Activated CD4-positive, alpha-beta T cell treated with anti-CD3 and anti-CD28 coated beads for 48 hours (primary cell): Measurements from ENCODE around the gene BNC2.

Experiments
- DNase-seq: peaks from one replicate; pipeline ENCODE4 v3.0.0-alpha.2; 2020

Gene BNC2

DNA sequence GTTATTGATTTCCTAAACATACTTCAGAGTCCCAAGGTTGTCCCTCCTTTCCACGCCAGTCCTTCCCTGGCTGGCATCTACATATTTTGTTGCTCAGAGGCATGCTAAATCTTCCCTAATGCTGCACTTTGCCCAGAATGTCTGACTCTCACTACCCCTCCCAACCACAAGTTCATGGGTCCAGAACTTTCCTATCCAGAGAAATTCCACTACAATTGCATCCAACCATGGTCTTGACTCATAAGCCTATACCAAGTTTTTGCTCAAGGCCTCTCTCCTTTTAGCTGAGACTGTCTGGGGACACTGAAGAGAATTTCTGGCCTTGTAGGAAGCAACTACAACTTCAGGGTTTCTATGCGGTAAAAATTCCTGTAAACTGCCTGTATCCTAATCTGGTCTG, 206.3 kb downstream of the BNC2 start:
- DNase-seq, result no peak

DNA sequence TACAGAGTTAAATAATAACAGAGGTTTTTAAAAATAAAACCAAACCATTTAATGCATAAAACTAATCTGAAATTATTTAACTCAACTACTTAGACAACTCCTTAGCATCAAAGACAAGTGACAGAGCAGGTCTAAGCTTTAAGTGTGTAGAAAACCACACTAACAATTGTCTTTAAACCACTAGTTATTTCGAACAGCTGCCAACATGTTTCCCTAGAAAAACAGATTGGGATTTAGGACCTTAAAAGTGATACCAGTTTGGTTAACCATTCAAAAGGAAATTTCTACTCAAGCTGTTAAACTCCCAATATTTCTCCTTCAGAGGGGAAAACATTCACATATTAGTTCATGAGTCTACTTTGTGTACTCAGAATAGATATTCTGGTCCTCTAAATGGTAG, 208.7 kb downstream of the BNC2 start:
- no peak for DNase-seq

DNA sequence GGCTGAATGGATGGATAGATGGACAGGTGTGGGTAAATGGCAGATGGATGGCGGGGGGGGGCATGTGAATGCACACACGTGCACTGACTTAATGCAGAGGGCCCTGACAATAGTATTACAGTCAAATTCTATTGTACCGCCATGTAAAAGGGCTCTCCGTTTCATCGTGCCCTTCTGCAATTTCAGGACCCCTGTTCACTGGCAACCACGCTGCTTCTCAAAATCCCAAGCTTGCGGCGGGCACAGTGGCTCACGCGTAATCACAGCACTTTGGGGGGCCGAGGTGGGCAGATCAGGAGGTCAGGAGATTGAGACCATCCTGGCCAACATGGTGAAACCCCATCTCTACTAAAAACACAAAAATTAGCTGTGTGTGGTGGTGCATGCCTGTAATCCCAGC, 211.4 kb downstream of the BNC2 start:
- no peak for DNase-seq

DNA sequence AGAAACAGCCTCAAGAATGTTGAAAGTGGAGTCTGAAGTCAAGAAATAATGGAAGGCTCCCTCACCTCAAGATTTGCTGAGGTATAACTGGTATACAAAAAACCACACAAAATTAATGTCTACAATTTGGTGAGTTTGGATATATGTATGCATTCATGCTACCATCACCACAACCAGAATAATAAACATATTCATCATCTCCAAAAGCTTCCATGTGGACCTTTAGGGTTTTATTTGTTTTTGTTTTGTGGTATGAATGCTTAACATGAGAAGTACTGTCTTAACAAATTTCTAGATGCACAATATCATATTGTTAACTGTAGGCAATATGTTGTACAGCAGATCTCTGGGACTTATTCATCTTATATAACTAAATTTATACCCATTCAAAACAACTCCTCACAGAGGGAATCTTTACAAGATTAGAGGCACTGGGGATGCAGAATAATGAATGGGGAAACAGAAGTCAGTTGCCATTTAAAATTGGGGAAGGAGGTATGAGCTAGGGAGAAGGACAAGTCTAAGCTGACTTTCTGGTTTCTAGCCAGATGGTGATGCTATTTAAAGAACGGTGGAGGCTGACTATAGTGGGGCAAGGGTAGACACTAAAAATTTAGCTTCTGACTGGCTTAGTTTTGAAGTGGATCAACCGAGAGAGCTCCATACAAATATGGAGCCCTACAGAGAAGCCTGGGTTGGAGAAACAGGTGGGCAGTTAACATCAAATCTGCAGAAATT, 213.9 kb downstream of the BNC2 start:
- no peak for DNase-seq

DNA sequence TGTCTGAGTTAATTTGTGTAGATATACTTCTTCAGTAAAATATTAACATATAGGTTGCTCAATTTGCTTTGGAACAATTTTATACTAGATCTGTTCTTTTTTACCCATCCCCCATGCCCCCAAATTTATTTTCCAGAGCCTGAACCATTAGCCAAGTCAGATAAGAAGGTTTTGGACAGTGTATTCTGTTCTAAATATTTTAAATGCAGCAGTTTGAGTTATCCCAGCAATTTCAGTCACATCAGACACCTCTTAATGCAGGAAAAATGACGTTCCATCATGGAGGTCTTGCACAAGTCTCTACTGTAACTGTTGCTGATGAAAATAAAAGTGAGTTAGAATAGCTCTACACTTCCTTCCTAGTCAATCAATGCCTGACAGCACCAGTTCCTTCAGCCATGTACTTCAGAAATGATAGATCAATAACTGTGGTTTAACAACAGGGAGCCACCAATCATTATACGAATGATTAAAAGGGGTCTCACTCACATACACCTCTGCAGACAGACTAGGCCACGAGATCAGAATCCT, 215.8 kb downstream of the BNC2 start:
- DNase-seq, result no peak

DNA sequence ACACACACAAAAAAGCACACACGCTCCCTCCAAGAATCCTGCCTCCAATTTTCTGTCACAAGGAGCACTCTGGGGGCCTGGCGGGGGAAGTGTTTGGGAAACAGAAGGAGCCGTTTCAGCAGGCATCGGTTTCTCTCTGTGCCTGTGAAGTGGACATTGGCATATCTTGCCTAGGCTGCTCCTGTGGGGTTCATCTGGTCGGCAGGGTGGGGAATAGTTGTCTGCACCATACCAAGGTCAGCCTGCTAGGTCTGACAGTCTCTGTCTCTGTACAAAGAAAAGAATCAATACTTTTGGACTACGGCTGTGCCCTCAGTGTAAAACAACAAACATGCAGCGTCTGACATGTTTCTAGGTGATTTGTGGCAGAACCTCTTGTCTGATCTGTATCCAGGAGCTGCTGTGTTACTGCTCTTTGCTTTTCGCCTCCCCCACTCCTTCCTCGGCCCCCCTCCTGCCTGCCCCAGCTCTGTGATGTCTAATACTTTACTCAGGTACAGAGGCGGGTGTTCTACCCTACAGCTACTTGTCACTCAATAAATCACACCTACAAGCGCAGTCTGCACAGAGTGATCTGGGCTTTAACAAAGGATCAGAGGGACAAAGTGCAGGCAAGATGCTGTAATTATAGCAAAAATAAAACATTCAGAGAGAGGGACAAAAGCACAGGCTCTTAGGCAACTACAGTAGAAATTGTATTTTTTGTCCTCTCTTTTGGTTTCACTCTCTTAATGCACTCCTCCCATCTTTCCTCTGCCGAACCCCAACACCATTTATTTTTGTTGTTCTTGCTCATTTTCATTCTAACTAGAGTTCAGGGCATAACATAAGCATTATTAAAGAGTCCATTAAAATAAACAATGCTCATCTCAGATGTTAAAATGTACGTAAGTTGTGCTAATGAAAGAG, 216.7 kb downstream of the BNC2 start:
- no peak for DNase-seq

DNA sequence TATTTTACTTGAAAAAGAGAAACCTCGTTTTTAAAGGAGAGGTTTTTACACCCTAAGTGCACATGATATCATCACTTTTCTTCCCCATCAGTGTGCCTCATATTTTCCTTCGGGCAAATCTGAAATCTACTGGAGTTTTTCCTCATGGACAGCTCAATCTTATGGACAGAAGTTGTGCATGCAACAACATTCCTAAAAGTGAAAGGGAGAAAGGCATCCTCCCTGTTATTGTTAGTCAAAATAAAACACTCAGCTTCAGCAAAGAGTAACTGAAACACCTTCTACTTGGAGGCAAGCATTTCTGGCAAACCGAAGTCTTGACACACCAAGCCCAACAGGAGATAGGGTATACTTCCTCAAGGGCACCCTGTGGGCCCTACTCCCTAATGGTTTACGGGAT, 217.9 kb downstream of the BNC2 start:
- no peak for DNase-seq

DNA sequence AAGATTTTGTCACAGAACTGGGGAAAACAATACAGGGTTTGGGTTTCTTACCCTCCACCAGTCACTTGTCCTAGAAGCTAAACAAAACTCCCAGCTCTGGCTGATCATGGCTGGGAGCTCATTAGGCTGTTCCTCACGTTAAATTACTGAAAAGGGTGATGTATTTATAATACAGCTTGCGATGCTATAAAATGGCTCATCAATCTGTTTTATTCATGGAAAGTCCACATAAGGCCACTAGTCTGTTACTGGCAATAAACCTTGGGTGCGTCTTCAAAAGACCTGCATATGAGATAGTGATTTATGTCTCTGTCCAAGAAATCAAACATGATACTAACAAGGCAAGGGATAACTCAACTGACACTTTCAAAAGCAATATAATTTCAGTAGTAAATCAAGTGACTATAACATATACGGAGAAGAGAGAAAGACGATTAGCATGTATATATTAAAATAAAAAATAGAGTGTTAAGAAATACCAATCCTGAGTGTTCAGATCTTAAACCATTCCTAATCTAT, 219.0 kb downstream of the BNC2 start:
- DNase-seq, result no peak

DNA sequence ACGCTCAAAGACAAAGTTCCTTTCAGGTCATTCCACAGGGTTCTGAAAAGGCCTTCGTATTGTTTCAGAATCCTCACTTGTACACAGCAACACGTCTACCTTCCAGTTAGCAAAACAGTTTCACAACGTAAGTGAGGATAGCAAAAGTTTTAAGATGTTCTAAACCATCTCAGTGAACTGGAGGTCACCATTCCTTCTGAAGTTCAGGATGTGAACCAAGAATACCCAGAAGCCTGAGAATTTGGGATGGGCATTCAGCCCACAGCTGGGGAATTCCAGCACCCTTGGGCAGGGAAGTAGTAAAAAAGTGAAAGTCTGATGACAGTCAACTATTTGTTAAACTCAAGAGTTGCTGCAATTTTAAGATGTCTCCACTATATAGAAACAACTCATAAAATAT, 224.5 kb downstream of the BNC2 start:
- no peak for DNase-seq

DNA sequence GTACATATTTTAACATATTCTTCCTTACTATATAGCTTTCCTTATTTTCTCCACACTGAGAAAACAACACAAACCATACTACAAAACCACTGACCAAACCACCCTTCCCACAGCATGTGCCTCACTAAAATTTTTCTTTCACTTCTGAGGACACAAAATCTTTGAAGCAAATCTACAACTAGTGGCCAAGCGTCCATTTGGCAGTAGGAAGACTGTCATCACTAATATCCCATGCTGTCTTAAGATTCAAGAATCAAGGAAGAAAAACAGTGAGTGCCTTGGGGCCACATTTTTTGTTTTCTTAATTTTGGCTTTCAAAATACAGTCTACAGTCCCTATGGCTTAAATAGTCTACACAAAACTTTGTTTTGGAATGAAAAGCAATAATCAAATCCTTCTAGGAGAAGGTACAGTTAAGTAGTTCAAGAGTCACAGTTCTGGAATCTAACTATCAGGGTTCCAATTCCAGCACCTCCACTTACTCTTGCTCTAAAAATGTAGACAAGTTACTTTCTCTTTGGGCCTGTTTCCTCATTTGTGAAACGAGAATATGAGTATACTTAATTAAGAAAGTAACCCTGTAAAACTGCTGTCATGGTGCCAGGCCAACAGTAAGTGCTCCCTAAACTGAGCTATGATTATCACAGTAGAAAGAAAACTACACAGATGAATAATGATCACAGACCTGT, 227.9 kb downstream of the BNC2 start:
- no peak for DNase-seq

DNA sequence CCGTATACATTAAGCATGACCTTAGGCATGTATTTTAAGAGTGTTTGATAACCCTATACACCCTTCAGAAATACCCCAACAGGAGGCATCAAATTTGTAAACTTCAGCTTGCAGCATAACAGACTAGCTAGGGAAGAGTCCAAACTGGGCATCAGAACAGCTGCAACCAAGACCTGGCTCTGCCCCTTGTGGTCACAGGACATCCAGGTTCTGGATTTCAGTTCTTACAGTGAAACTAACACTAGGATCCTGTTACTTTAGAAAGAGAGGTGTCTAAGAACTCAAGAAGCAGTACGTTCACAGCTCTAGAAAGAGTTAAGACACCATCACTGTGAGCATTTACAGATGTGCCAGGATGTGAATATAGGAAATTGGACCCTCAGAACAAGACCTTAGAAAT, 229.8 kb downstream of the BNC2 start:
- no peak for DNase-seq

DNA sequence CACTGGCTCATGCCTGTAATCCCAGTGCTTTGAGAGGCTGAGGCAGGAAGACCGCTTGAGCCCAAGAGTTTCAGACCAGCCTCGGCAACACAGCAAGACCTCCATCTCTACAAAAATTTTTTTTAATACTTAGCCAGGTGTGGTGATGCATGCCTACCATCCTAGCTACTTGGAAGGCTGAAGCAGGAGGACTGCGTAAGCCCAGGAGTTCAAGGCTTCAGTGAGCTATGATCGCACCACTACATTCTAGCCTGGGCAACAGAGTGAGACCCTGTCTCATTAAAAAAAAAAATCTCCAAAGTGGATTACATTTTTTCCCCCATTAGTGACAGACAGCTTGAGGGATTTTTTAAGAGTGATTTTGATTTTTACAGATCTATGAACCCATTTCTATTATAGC, 230.8 kb downstream of the BNC2 start:
- DNase-seq, result no peak

DNA sequence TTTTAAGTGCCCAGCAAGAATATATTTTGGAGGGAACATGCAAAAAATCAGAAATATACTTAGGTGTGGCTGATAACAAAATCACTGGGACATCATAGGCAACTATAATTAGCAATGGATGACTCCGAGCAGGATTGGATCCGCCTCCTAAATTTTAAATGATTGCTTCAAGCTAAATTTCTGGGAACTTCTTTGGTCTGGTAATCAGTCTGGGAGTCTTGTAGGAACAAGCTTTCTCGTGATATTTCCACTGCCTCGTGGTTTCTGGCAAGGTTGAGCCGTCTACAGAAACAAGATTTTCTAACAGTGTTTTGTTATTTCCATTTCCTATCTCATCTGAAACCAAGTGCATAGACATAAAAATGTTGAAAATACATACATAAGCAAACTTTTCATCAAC, 232.6 kb downstream of the BNC2 start:
- no peak for DNase-seq

DNA sequence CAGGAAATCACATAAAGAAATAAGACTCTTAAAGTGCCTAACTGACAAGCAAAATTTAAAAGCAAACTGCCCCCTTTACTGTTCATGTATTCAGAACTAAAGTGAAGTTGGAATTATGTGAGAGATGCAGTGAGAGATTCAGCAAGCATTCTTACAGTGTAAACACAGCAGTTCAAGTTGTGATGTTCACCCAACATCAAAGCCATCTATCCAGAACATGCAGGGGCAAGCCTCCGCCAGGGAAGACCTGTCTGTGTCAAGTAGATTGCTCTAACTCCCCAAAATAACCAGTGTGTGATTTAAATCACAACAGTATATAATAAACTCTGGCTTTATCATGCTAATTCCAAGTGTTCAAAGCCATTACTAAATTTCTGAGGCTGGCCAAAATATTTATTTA, 233.3 kb downstream of the BNC2 start:
- no peak for DNase-seq

DNA sequence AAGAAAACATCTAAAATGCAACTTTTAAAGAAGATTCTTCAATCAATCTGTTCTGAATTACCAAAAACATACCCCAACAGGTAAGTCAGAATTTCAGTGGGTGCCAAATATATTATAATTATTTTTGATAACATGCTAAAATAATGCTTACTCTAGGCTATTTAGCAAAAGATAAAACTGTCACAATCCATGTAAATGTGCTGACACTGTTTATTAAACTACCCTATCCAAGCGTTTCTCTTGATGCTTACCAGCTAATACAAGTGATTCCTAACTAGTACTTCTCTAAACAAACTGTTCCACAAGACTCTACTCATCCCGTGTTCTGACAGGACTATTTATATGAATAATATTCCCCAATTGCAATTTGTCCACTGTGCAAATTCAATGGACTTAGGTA, 236.7 kb downstream of the BNC2 start:
- DNase-seq, result no peak

DNA sequence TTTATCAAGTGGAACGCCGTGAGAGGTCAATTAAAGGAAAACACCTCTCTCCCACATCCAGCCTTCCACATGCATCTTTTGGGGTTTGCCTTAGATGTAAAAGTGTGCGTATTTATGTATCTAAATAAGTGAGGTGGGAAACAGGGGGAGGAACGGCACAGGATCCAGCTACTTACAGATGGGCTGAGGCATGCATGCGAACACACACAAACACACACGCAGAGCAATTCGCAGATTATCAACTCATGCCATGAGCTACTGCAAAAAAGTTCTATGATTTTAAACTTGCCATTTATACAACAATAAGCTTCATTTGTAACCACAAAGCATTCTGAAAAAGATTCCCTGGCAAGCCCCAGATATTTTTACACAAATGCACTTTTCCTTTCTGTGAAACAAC, 242.1 kb downstream of the BNC2 start:
- DNase-seq, result no peak

DNA sequence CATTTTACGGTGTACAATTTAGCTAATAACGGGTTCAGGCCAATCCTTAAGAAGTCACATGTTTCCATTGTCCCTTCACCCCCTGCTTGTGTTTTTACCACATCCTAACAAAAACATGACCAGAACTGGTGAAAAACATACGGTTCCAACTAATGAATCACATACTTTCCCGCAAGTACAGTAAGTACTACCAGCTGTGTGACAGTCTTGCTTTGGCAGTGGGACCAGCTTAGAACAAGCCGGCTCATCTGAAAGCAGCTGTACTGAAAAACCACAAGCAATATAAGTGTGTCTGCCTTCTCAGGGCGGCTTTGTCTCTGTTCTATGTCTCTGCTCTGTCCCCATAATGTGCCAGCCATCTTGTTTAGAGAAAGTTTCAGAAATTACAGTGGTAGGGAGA, 242.5 kb downstream of the BNC2 start:
- DNase-seq, result no peak

DNA sequence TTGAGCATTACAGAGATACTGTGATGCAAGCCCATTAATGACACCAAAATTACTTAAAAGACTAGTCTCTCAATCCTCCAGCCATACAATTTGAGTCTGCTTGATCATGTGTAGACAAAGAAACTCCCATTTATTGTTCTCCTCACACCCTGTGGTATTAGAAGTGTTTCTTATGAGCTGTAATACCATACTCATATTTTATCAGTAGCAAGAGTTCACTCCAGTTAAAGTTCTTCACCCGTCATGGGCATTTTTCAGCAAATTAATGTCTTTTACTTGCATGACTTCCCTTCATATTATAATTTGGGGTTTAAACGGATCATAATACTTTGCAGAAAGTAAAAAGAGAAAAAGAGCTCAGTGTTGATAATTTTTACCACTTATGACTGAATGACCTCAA, 242.9 kb downstream of the BNC2 start:
- no peak for DNase-seq

DNA sequence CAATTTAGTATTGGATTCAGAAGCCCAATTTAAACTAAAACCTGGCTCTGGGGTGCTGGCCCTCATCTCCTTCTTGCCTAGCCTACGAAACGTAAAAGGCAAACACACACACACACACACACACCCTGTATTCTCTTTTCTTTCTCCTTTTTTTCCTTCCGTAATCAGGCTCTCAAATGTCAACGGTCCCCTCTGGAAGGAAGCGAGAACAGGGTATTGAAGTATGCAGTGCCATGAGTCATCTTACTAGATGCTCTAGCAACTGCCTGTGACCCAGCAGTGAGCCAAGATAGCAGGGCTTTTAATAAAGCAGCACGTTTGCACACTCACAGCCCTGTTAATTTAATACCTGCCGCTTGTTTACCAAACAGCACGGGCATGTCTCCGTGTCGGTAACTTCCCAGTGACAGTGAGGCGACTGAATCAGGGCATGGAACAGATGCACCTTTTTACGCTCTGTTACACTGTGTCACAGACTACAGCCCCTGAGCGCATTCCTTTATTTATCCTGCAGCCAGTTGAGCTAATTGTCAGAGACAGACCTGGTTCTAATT, 243.8 kb downstream of the BNC2 start:
- no peak for DNase-seq

DNA sequence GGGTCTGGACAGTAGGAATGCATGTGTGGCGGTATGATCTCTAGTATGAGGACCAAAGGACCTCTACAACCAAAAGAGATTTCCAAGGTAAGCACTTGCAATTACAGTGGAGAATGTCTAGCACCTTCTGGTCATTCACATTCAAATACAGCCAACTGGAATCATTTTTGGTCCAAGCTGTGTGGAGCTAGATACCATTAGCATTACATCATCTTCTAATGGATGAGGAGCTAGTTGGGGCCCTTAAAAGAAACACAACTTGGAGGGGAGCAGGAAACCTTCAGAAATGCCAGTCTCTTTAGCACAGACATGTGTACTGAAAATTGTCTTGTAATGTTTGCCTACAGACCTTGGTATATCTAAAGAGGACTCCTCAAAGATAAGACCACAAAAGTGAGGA, 244.7 kb downstream of the BNC2 start:
- no peak for DNase-seq

DNA sequence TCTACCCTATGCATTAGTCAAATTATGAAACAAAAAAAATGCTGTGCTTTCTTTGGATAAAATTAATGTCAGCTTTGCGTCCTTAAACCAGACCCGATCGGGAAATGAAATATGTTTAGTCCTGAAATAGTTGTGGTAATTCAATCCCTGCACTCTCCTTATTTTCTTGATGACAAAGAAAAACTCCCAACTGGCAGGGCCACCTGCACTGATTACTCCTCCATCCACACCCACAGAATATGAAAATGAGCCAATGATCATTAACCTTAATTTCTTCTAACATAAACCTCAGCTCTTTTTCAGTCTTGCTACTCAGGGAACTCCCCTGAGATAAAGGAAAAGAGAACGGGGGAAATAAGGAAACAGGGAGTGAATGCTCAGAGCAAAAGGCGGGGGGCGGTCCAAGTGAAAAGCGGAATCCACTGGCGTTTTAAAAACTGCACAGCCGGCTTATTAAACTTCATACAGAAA, 245.3 kb downstream of the BNC2 start:
- no peak for DNase-seq

DNA sequence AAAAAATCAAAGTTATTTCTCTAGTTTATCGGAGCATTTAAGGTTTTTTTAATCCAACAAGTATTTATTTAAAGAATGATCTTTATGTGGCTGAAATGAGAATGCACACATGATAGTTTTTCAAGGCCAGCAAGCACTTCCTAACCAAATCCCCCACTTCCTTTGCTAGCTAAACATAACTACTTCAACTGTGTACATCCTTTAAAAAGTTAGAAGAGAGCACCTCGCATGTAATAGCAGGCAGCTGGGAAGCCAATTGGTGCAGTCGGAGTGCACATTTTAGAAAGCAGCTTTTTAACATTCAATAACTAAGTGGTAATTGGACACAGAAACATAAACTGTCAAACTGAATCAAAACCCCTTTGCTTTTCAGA, 245.7 kb downstream of the BNC2 start:
- no peak for DNase-seq
